CD4-positive, alpha-beta T cell treated with Interleukin-6 at 100 ng/mL for 8 hours (primary cell): ENCODE measurements around the gene STRA6.

Experiments used
- DNase-seq: peaks from one replicate; pipeline ENCODE4 v3.0.0-alpha.2; 2020; ENCODE audit warnings: mixed read lengths, low spot score

STRA6 gene

GRCh38 chr15:74206801-74207281, 4.3 kb upstream of the STRA6 start:
- DNase-seq: no peak

GRCh38 chr15:74205582-74205947, 3.0 kb upstream of the STRA6 start:
- no peak for DNase-seq

GRCh38 chr15:74203914-74204431, 1.4 kb upstream of the STRA6 start:
- no peak for DNase-seq

GRCh38 chr15:74201710-74202420, 722 bp downstream of the STRA6 start:
- DNase-seq: no peak

GRCh38 chr15:74200871-74201419, 1.6 kb downstream of the STRA6 start:
- DNase-seq: no peak

- DNase-seq: no peak
These were observed 2.2 kb downstream of the STRA6 start for GRCh38 chr15:74200412-74200815.

GRCh38 chr15:74199297-74199652, 3.3 kb downstream of the STRA6 start:
- DNase-seq: no peak

- no peak for DNase-seq
These were observed 5.2 kb downstream of the STRA6 start for GRCh38 chr15:74197176-74197965.

GRCh38 chr15:74196175-74196574, 6.4 kb downstream of the STRA6 start:
- DNase-seq: no peak

- no peak for DNase-seq
These were observed 7.7 kb downstream of the STRA6 start for GRCh38 chr15:74194572-74195559.

- DNase-seq: no peak
These were observed 8.7 kb downstream of the STRA6 start for GRCh38 chr15:74193905-74194304.

- DNase-seq: no peak
These were observed 9.3 kb downstream of the STRA6 start for GRCh38 chr15:74193299-74193718.

GRCh38 chr15:74192751-74193150, 9.8 kb downstream of the STRA6 start:
- no peak for DNase-seq

- DNase-seq: no peak
These were observed 10.8 kb downstream of the STRA6 start for GRCh38 chr15:74191798-74192197.

- DNase-seq: no peak
These were observed 14.4 kb downstream of the STRA6 start for GRCh38 chr15:74188216-74188615.

GRCh38 chr15:74185710-74186348, 16.8 kb downstream of the STRA6 start:
- no peak for DNase-seq

- no peak for DNase-seq
These were observed 17.9 kb downstream of the STRA6 start for GRCh38 chr15:74184582-74185091.

GRCh38 chr15:74182131-74182530, 20.5 kb downstream of the STRA6 start:
- no peak for DNase-seq

GRCh38 chr15:74180881-74181602, 21.5 kb downstream of the STRA6 start:
- DNase-seq: no peak
